GM23338 (cell line): ENCODE measurements around the gene CTNNA3. TPM values are rescaled to one million over a fixed set of nuclear protein-coding genes. Genes with fewer than 3 reads are reported as not detected.

ENCODE experiments used
- ATAC-seq: fragments of 200-7000 bp; cut with Tn5 transposase; 3 replicates; pipeline ENCODE4 v1.9.1; 2020
- DNase-seq: peaks from one replicate; pipeline ENCODE4 v3.0.0-alpha.2; 2015; ENCODE audit warnings: low spot score
- H2AFZ ChIP-seq: fragments of 200-600 bp; sonication (generic); 2 replicates; pipeline ENCODE4 v1.8.0; 2016; ENCODE audit warnings: antibody characterized with exemption, mild to moderate bottlenecking, moderate library complexity
- H3F3A ChIP-seq: fragments of 200-600 bp; sonication (generic); replicated peaks from 2 replicates; pipeline ENCODE4 v1.8.0; 2017; ENCODE audit warnings: antibody characterized with exemption, mixed run types, low read depth
- H3K27ac ChIP-seq: fragments of 200-600 bp; sonication (generic); 2 replicates; pipeline ENCODE4 v1.6.1; 2016; ENCODE audit warnings: low read depth
- H3K27me3 ChIP-seq: fragments of 200-600 bp; sonication (generic); 2 replicates; pipeline ENCODE4 v1.8.0; 2016; ENCODE audit warnings: mild to moderate bottlenecking, mixed run types, moderate library complexity; ENCODE audit not compliant: insufficient read depth
- H3K36me3 ChIP-seq: fragments of 200-600 bp; sonication (generic); 2 replicates; pipeline ENCODE4 v1.8.0; 2016; ENCODE audit warnings: mild to moderate bottlenecking; ENCODE audit not compliant: insufficient read depth
- H3K4me1 ChIP-seq: fragments of 200-600 bp; sonication (generic); 2 replicates; pipeline ENCODE4 v1.8.0; 2016; ENCODE audit warnings: mild to moderate bottlenecking, moderate library complexity; ENCODE audit not compliant: insufficient read depth
- H3K4me2 ChIP-seq: fragments of 200-600 bp; sonication (generic); 2 replicates; pipeline ENCODE4 v1.7.1; 2017; ENCODE audit warnings: mixed run types
- H3K4me3 ChIP-seq: fragments of 200-600 bp; sonication (generic); 2 replicates; pipeline ENCODE4 v1.6.1; 2016; ENCODE audit warnings: mixed run types
- H3K79me2 ChIP-seq: fragments of 200-600 bp; sonication (generic); replicated peaks from 2 replicates; pipeline ENCODE4 v1.8.0; 2017; ENCODE audit warnings: mild to moderate bottlenecking; ENCODE audit not compliant: insufficient read depth
- H3K9me2 ChIP-seq: fragments of 200-600 bp; sonication (generic); 2 replicates; pipeline ENCODE4 v1.8.0; 2017; ENCODE audit not compliant: insufficient read depth
- H4K20me1 ChIP-seq: fragments of 200-600 bp; sonication (generic); replicated peaks from 2 replicates; pipeline ENCODE4 v1.8.0; 2017; ENCODE audit warnings: mild to moderate bottlenecking; ENCODE audit not compliant: insufficient read depth
- H3K27ac Mint-ChIP-seq: 2 replicates; pipeline ENCODE4 v1.8.0; 2020; ENCODE audit warnings: inconsistent platforms, mild to moderate bottlenecking, moderate library complexity, mixed read lengths
- H3K27me3 Mint-ChIP-seq: 3 replicates; pipeline ENCODE4 v1.8.0; 2022; ENCODE audit warnings: low read depth, mild to moderate bottlenecking, moderate library complexity, mixed read lengths, inconsistent platforms; ENCODE audit not compliant: insufficient read depth, poor library complexity
- H3K36me3 Mint-ChIP-seq: 3 replicates; pipeline ENCODE4 v1.8.0; 2021; ENCODE audit warnings: low read depth, mild to moderate bottlenecking, inconsistent platforms, moderate library complexity, mixed read lengths
- H3K4me1 Mint-ChIP-seq: 3 replicates; pipeline ENCODE4 v1.8.0; 2020; ENCODE audit warnings: mild to moderate bottlenecking, inconsistent platforms, mixed read lengths
- H3K4me3 Mint-ChIP-seq: 3 replicates; pipeline ENCODE4 v1.8.0; 2021; ENCODE audit warnings: moderate library complexity, mild to moderate bottlenecking, inconsistent platforms, mixed read lengths
- H3K9me3 Mint-ChIP-seq: 3 replicates; pipeline ENCODE4 v1.8.0; 2020; ENCODE audit warnings: moderate library complexity, mild to moderate bottlenecking, inconsistent platforms, mixed read lengths
- CREB1 ChIP-seq: fragments of 250-450 bp; sonication (Bioruptor Pico); IDR thresholded peaks from 2 replicates; pipeline ENCODE4 v1.5.0; 2020; ENCODE audit warnings: low read depth, mild to moderate bottlenecking, moderate library complexity
- EZH2 ChIP-seq: fragments of 200-600 bp; sonication (generic); IDR thresholded peaks from one replicate; pipeline ENCODE4 v1.8.0; 2017; ENCODE audit warnings: antibody characterized with exemption, mild to moderate bottlenecking, low read depth; ENCODE audit not compliant: unreplicated experiment
- EZH2phosphoT487 ChIP-seq: fragments of 200-600 bp; sonication (generic); IDR thresholded peaks from one replicate; pipeline ENCODE4 v1.8.1; 2018; ENCODE audit warnings: antibody characterized with exemption; ENCODE audit not compliant: unreplicated experiment
- JUNB ChIP-seq: IDR thresholded peaks from one replicate; pipeline ENCODE4 v1.6.1; 2016; ENCODE audit warnings: antibody characterized with exemption; ENCODE audit not compliant: unreplicated experiment
- POLR2AphosphoS5 ChIP-seq: IDR thresholded peaks from 2 replicates; pipeline ENCODE4 v1.6.1; 2016; ENCODE audit warnings: antibody characterized with exemption, low read depth
- STAT1 ChIP-seq: IDR thresholded peaks from one replicate; pipeline ENCODE4 v1.6.1; 2016; ENCODE audit warnings: antibody characterized with exemption; ENCODE audit not compliant: unreplicated experiment
- ZNF114 ChIP-seq: fragments of 250-450 bp; sonication (Bioruptor Pico); IDR thresholded peaks from 2 replicates; pipeline ENCODE4 v1.5.0; 2020; ENCODE audit warnings: mild to moderate bottlenecking, moderate library complexity
- ZNF331 ChIP-seq: fragments of 250-450 bp; sonication (Bioruptor Pico); IDR thresholded peaks from 2 replicates; pipeline ENCODE4 v1.5.0; 2020; ENCODE audit warnings: low read depth, mild to moderate bottlenecking, moderate library complexity
- polyA plus RNA-seq: library from polyadenylated mRNA; unstranded; fragments of >200 nt; fragmentation: Nextera tagmentation; extraction: Ambion mirVana; gene quantifications from 2 replicates; pipeline ENCODE4 v1.2.1, GENCODE V29; 2016
- total RNA-seq: library from RNA; depleted of rRNA; stranded (reverse); fragments of >200 nt; shearing (Covaris generic); gene quantifications from 2 replicates; pipeline ENCODE4 v1.2.3, GENCODE V29; 2014
- TF ChIP-seq, protein P1 (sequence below): IDR thresholded peaks from 2 replicates; pipeline ENCODE4 v1.6.1; 2016; ENCODE audit warnings: antibody characterized with exemption
- TF ChIP-seq, protein P2 (sequence below): IDR thresholded peaks from one replicate; pipeline ENCODE4 v1.6.1; 2018; ENCODE audit warnings: antibody characterized with exemption; ENCODE audit not compliant: unreplicated experiment
- TF ChIP-seq, protein P3 (sequence below), 2 experiments: fragments of 200-600 bp in 1 of 2; sonication (generic) in 1 of 2; conservative IDR thresholded peaks; 2 replicates each; pipeline versions ENCODE4 v1.5.1 to v1.6.1; 2016 to 2017; ENCODE audit warnings: antibody characterized with exemption in 2 of 2, low read depth in 2 of 2, mild to moderate bottlenecking in 2 of 2, moderate library complexity in 1 of 2

CTNNA3 gene
- total and polyA plus RNA-seq, 2 experiments from 2014 or later: 0.71 to 3.3 TPM

DNA sequence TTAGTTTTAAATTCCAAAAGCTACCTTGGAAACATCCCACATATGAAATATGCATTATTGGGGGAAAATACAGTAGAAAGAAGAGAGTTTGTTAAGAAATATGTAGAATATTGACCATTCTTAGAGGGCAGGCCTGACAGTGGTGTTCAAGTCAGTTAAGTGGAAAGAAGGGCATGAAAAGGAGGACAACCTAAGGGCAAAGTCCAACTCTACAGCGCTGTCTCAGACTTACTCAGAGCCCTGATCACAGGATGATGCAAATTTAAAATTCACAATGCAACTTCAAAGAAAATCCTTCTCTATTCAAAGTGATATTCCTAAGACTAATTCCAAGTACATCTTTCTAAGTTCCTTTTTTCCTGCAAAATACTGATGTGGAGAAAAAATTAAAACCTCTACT lies 909.3 kb downstream of the CTNNA3 start:
- Mint-ChIP-seq H3K4me1 (peaks cover 5% of the 10 kb centered on the region), H3K36me3 (no peaks in the 10 kb centered on the region), H3K9me3 (no peaks in the 10 kb centered on the region), H3K4me3 (no peak overlapping the region), H3K27ac (no peak overlapping the region), H3K27me3 (peaks cover 2% of the 10 kb centered on the region)
- Histone ChIP-seq H3K36me3 (no peaks in the 10 kb centered on the region), H3K79me2 (no peaks in the 10 kb centered on the region), H2AFZ (no peak overlapping the region), H3F3A (no peaks in the 10 kb centered on the region), H4K20me1 (no peaks in the 10 kb centered on the region), H3K4me1 (no peaks in the 10 kb centered on the region), H3K27ac (no peak overlapping the region), H3K4me3 (no peak overlapping the region), H3K4me2 (no peak overlapping the region), H3K9me2 (no peaks in the 10 kb centered on the region), H3K27me3 (no peaks in the 10 kb centered on the region)
- DNase-seq (no peak), ATAC-seq (no peak)
- no peak for TF ChIP-seq STAT1
- TF ChIP-seq, protein P1, sequence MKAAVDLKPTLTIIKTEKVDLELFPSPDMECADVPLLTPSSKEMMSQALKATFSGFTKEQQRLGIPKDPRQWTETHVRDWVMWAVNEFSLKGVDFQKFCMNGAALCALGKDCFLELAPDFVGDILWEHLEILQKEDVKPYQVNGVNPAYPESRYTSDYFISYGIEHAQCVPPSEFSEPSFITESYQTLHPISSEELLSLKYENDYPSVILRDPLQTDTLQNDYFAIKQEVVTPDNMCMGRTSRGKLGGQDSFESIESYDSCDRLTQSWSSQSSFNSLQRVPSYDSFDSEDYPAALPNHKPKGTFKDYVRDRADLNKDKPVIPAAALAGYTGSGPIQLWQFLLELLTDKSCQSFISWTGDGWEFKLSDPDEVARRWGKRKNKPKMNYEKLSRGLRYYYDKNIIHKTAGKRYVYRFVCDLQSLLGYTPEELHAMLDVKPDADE: no peak

DNA sequence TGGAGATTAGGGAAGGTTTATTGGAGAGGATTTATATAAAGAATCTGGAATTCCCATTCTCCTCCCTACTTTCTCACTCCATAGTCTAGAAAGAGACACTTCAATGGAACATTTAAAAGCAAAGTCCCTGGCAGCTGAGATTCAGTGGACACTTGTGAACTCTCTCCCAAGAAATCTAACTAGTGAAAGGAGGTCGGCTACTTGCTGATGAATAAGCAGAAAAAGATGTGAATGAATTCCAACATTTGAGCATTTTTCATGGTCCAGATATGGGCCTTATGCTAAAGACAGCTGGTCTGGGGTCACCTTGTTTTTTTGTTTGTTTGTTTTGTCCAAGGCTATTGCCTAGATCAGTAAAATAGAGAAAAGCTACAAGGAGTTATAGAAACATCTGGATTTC lies 911.2 kb downstream of the CTNNA3 start:
- H3K9me2 ChIP-seq: no peaks in the 10 kb centered on the region
- no peak for DNase-seq
- Mint-ChIP-seq H3K27me3 (no peaks in the 10 kb centered on the region), H3K27ac (no peak overlapping the region), H3K9me3 (no peaks in the 10 kb centered on the region), H3K4me3 (no peak overlapping the region), H3K4me1 (peaks cover 5% of the 10 kb centered on the region; the same call in 2 of the 3 replicates), H3K36me3 (no peaks in the 10 kb centered on the region)
- peaks cover 7% of the 10 kb centered on the region; the same call in 1 of the 2 replicates for H3K4me1 ChIP-seq
- no peak for ATAC-seq
- H3K4me2 ChIP-seq: no peak overlapping the region
- H3K36me3 ChIP-seq: no peaks in the 10 kb centered on the region
- H3K27me3 ChIP-seq: no peaks in the 10 kb centered on the region
- no peak overlapping the region for H3K27ac ChIP-seq
- no peaks in the 10 kb centered on the region for H4K20me1 ChIP-seq
- no peaks in the 10 kb centered on the region for H3F3A ChIP-seq
- no peaks in the 10 kb centered on the region for H3K79me2 ChIP-seq
- H3K4me3 ChIP-seq: no peak overlapping the region
- H2AFZ ChIP-seq: no peak overlapping the region
- TF ChIP-seq, protein P2, sequence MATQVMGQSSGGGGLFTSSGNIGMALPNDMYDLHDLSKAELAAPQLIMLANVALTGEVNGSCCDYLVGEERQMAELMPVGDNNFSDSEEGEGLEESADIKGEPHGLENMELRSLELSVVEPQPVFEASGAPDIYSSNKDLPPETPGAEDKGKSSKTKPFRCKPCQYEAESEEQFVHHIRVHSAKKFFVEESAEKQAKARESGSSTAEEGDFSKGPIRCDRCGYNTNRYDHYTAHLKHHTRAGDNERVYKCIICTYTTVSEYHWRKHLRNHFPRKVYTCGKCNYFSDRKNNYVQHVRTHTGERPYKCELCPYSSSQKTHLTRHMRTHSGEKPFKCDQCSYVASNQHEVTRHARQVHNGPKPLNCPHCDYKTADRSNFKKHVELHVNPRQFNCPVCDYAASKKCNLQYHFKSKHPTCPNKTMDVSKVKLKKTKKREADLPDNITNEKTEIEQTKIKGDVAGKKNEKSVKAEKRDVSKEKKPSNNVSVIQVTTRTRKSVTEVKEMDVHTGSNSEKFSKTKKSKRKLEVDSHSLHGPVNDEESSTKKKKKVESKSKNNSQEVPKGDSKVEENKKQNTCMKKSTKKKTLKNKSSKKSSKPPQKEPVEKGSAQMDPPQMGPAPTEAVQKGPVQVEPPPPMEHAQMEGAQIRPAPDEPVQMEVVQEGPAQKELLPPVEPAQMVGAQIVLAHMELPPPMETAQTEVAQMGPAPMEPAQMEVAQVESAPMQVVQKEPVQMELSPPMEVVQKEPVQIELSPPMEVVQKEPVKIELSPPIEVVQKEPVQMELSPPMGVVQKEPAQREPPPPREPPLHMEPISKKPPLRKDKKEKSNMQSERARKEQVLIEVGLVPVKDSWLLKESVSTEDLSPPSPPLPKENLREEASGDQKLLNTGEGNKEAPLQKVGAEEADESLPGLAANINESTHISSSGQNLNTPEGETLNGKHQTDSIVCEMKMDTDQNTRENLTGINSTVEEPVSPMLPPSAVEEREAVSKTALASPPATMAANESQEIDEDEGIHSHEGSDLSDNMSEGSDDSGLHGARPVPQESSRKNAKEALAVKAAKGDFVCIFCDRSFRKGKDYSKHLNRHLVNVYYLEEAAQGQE: no peak
- TF ChIP-seq POLR2AphosphoS5 (no peak), EZH2phosphoT487 (no peak), ZNF331 (CRISPR knock-in tag) (no peak), JUNB (no peak), STAT1 (no peak), ZNF114 (CRISPR knock-in tag) (no peak), CREB1 (CRISPR knock-in tag) (no peak), EZH2 (no peak)
- TF ChIP-seq, protein P3, sequence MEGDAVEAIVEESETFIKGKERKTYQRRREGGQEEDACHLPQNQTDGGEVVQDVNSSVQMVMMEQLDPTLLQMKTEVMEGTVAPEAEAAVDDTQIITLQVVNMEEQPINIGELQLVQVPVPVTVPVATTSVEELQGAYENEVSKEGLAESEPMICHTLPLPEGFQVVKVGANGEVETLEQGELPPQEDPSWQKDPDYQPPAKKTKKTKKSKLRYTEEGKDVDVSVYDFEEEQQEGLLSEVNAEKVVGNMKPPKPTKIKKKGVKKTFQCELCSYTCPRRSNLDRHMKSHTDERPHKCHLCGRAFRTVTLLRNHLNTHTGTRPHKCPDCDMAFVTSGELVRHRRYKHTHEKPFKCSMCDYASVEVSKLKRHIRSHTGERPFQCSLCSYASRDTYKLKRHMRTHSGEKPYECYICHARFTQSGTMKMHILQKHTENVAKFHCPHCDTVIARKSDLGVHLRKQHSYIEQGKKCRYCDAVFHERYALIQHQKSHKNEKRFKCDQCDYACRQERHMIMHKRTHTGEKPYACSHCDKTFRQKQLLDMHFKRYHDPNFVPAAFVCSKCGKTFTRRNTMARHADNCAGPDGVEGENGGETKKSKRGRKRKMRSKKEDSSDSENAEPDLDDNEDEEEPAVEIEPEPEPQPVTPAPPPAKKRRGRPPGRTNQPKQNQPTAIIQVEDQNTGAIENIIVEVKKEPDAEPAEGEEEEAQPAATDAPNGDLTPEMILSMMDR (conservative IDR thresholded peaks at IDR 0.05; ENCODE audit: low read depth in 2 of 2): no peak
- TF ChIP-seq, protein P1: no peak
